ENCODE data around the gene OR2L8.

The OR2L8 gene

GRCh38 chr1:247948558-247948957, at the start of gene OR2L8:
Gene OR2L8, plus strand, starts transcription at chr1:247948858. Its CDS starts 0 bp downstream, at chr1:247948858.
- H3K4me1 ChIP-seq (ENCODE audit: control insufficient read depth, insufficient read depth, low read length) = no peaks in the 10 kb centered on the region
- H3K36me3 ChIP-seq (ENCODE audit: control insufficient read depth, insufficient read depth, low read length) = no peaks in the 10 kb centered on the region
- no peaks in the 10 kb centered on the region for H3K27me3 ChIP-seq (ENCODE audit: control insufficient read depth, insufficient read depth, low read length)
- H3K9ac ChIP-seq (ENCODE audit: low read depth, low read length) = no peak within 1 kb of the TSS
- H3K4me3 ChIP-seq (ENCODE audit: low read depth, low read length) = no peak within 1 kb of the TSS
- peaks cover 8% of the 10 kb centered on the region for H3K9me3 ChIP-seq (ENCODE audit: control insufficient read depth, insufficient read depth, low read length)

- H3K36me3 ChIP-seq (ENCODE audit: control insufficient read depth, insufficient read depth, low read length) = no peaks in the 10 kb centered on the region
- no peaks in the 10 kb centered on the region for H3K4me1 ChIP-seq (ENCODE audit: control insufficient read depth, insufficient read depth, low read length)
- no peaks in the 10 kb centered on the region for H3K27me3 ChIP-seq (ENCODE audit: control insufficient read depth, insufficient read depth, low read length)
- H3K9me3 ChIP-seq (ENCODE audit: control insufficient read depth, insufficient read depth, low read length) = no peaks in the 10 kb centered on the region
- no peak overlapping the region for H3K9ac ChIP-seq (ENCODE audit: low read depth, low read length)
- H3K4me3 ChIP-seq (ENCODE audit: low read depth, low read length) = no peak overlapping the region
Measured at GRCh38 chr1:247904122-247904521, 44.5 kb upstream of the OR2L8 start.

- H3K27me3 ChIP-seq (ENCODE audit: control insufficient read depth, insufficient read depth, low read length) = no peaks in the 10 kb centered on the region
- no peaks in the 10 kb centered on the region for H3K4me1 ChIP-seq (ENCODE audit: control insufficient read depth, insufficient read depth, low read length)
- H3K4me3 ChIP-seq (ENCODE audit: low read depth, low read length) = no peak overlapping the region
- no peak overlapping the region for H3K9ac ChIP-seq (ENCODE audit: low read depth, low read length)
- no peaks in the 10 kb centered on the region for H3K9me3 ChIP-seq (ENCODE audit: control insufficient read depth, insufficient read depth, low read length)
- H3K36me3 ChIP-seq (ENCODE audit: control insufficient read depth, insufficient read depth, low read length) = no peaks in the 10 kb centered on the region
Measured at GRCh38 chr1:247905181-247905580, 43.5 kb upstream of the OR2L8 start.

DNA sequence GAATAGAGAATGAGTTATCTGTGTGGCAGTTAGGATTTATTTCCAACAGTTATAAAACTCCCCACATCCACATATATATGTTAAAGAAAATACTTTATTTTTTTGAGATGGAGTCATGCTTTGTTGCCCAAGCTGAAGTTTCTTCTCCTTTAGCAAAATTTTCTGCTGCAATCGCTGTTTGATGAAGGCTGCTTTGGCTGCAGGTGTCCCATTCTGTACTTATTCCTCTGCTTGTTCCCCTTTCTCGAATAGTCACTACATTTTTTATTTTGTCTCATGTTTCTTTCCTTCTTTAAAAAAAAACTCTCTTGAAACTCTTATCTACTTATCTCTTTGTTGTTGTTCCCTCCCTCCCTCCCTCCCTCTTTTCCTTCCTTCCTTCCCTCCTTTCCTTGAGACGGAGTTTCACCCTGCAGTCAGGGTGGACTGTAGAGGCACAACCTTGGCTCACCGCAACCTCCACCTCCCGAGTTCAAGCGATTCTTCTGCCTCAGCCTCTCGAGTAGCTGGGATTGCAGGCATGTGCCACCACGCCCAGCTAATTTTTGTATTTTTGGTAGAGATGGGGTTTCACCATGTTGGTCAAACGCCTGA, 42.7 kb upstream of the OR2L8 start:
- no peak overlapping the region for H3K9ac ChIP-seq (ENCODE audit: low read depth, low read length)
- H3K9me3 ChIP-seq (ENCODE audit: control insufficient read depth, insufficient read depth, low read length) = no peaks in the 10 kb centered on the region
- H3K36me3 ChIP-seq (ENCODE audit: control insufficient read depth, insufficient read depth, low read length) = no peaks in the 10 kb centered on the region
- no peak overlapping the region for H3K4me3 ChIP-seq (ENCODE audit: low read depth, low read length)
- no peaks in the 10 kb centered on the region for H3K4me1 ChIP-seq (ENCODE audit: control insufficient read depth, insufficient read depth, low read length)
- H3K27me3 ChIP-seq (ENCODE audit: control insufficient read depth, insufficient read depth, low read length) = no peaks in the 10 kb centered on the region

DNA sequence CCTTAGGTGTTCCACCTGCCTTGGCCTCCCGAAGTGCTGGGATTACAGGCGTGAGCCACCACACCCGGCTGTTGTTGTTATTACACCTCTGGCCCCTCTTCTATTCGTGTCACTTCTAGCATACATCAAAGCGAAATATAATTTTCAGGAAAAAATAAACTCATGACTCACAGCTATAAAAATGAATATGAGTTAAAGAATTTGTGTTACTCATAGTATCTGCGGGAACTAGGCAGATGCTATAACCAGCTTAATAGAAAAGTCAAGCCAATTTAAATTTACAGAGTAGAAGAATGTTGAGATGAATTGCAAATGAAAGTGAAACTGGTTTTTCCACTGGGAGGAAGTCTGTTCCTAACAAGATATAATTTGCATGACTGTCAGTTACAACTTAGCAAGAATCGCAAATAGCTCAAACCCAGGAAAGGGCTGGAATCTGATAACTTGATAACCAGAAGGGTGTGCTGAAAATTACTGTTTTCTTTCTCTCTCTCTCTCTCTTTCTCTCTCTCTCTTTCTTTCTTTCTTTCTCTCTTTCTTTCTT, 42.1 kb upstream of the OR2L8 start:
- H3K9ac ChIP-seq (ENCODE audit: low read depth, low read length) = no peak overlapping the region
- no peak overlapping the region for H3K4me3 ChIP-seq (ENCODE audit: low read depth, low read length)
- H3K9me3 ChIP-seq (ENCODE audit: control insufficient read depth, insufficient read depth, low read length) = no peaks in the 10 kb centered on the region
- H3K36me3 ChIP-seq (ENCODE audit: control insufficient read depth, insufficient read depth, low read length) = no peaks in the 10 kb centered on the region
- H3K27me3 ChIP-seq (ENCODE audit: control insufficient read depth, insufficient read depth, low read length) = no peaks in the 10 kb centered on the region
- no peaks in the 10 kb centered on the region for H3K4me1 ChIP-seq (ENCODE audit: control insufficient read depth, insufficient read depth, low read length)

- no peaks in the 10 kb centered on the region for H3K27me3 ChIP-seq (ENCODE audit: control insufficient read depth, insufficient read depth, low read length)
- no peaks in the 10 kb centered on the region for H3K36me3 ChIP-seq (ENCODE audit: control insufficient read depth, insufficient read depth, low read length)
- no peaks in the 10 kb centered on the region for H3K9me3 ChIP-seq (ENCODE audit: control insufficient read depth, insufficient read depth, low read length)
- no peak overlapping the region for H3K4me3 ChIP-seq (ENCODE audit: low read depth, low read length)
- no peak overlapping the region for H3K9ac ChIP-seq (ENCODE audit: low read depth, low read length)
- H3K4me1 ChIP-seq (ENCODE audit: control insufficient read depth, insufficient read depth, low read length) = no peaks in the 10 kb centered on the region
Measured at GRCh38 chr1:247908766-247909165, 39.9 kb upstream of the OR2L8 start.

DNA sequence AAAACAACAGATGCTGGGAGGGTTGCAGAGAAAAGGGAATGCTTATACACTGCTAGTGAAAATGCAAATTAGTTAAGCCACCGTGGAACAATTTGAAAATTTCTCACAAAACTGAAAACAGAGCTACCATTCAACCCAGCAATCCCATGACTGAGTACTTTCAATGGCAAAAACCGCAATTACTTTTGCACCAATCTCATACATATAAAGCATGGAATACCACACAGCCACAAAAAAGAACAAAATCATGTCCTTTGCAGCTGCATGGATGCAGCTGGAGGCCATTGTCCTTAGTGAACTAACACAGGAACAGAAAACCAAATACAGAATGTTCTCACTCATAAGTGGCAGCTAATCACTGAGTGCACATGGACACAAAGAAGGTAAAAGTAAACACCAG, 34.9 kb upstream of the OR2L8 start:
- no peak overlapping the region for H3K9ac ChIP-seq (ENCODE audit: low read depth, low read length)
- no peaks in the 10 kb centered on the region for H3K4me1 ChIP-seq (ENCODE audit: control insufficient read depth, insufficient read depth, low read length)
- H3K27me3 ChIP-seq (ENCODE audit: control insufficient read depth, insufficient read depth, low read length) = no peaks in the 10 kb centered on the region
- H3K36me3 ChIP-seq (ENCODE audit: control insufficient read depth, insufficient read depth, low read length) = no peaks in the 10 kb centered on the region
- no peaks in the 10 kb centered on the region for H3K9me3 ChIP-seq (ENCODE audit: control insufficient read depth, insufficient read depth, low read length)
- no peak overlapping the region for H3K4me3 ChIP-seq (ENCODE audit: low read depth, low read length)

GRCh38 chr1:247914941-247915662, 33.6 kb upstream of the OR2L8 start:
- Histone ChIP-seq H3K36me3 (ENCODE audit: control insufficient read depth, insufficient read depth, low read length) (no peaks in the 10 kb centered on the region), H3K27me3 (ENCODE audit: control insufficient read depth, insufficient read depth, low read length) (no peaks in the 10 kb centered on the region), H3K9ac (ENCODE audit: low read depth, low read length) (no peak overlapping the region), H3K4me3 (ENCODE audit: low read depth, low read length) (no peak overlapping the region), H3K9me3 (ENCODE audit: control insufficient read depth, insufficient read depth, low read length) (no peaks in the 10 kb centered on the region), H3K4me1 (ENCODE audit: control insufficient read depth, insufficient read depth, low read length) (no peaks in the 10 kb centered on the region)

GRCh38 chr1:247919952-247920351, 28.7 kb upstream of the OR2L8 start, which contains the start of gene OR2T8:
Gene OR2T8, plus strand, starts transcription at chr1:247920252. Its CDS starts 766 bp downstream, at chr1:247921018.
- H3K4me1 ChIP-seq (ENCODE audit: control insufficient read depth, insufficient read depth, low read length) = no peaks in the 10 kb centered on the region
- no peaks in the 10 kb centered on the region for H3K27me3 ChIP-seq (ENCODE audit: control insufficient read depth, insufficient read depth, low read length)
- no peak within 1 kb of the TSS for H3K4me3 ChIP-seq (ENCODE audit: low read depth, low read length)
- H3K9me3 ChIP-seq (ENCODE audit: control insufficient read depth, insufficient read depth, low read length) = no peaks in the 10 kb centered on the region
- H3K9ac ChIP-seq (ENCODE audit: low read depth, low read length) = no peak within 1 kb of the TSS
- H3K36me3 ChIP-seq (ENCODE audit: control insufficient read depth, insufficient read depth, low read length) = no peaks in the 10 kb centered on the region

DNA sequence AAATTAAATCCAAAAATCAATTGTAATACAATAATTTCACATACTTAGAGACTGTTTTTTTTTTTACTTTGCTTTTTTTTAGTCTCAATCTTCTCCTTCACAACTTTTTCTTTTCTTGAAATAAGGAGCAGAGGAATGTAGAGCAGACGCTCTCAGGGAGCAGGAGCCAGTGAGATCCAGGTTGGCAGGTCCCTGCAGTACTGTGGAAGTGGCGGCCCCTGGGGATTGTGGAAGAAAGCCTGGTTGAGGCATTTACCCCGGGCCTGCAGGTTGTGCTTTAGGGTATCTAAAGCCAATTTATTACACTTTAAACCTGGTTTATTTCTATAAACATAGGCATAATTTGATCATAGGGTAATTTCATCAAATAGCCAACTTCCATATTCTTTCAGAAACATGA, 24.7 kb upstream of the OR2L8 start:
- Histone ChIP-seq H3K9ac (ENCODE audit: low read depth, low read length) (no peak overlapping the region), H3K9me3 (ENCODE audit: control insufficient read depth, insufficient read depth, low read length) (no peaks in the 10 kb centered on the region), H3K36me3 (ENCODE audit: control insufficient read depth, insufficient read depth, low read length) (no peaks in the 10 kb centered on the region), H3K4me3 (ENCODE audit: low read depth, low read length) (no peak overlapping the region), H3K4me1 (ENCODE audit: control insufficient read depth, insufficient read depth, low read length) (no peaks in the 10 kb centered on the region), H3K27me3 (ENCODE audit: control insufficient read depth, insufficient read depth, low read length) (no peaks in the 10 kb centered on the region)

GRCh38 chr1:247924868-247925267, 23.8 kb upstream of the OR2L8 start, which contains the start of gene OR2AJ1:
Gene OR2AJ1, plus strand, starts transcription at chr1:247924889. Its CDS starts 8,880 bp downstream, at chr1:247933769.
- Histone ChIP-seq H3K27me3 (ENCODE audit: control insufficient read depth, insufficient read depth, low read length) (no peaks in the 10 kb centered on the region), H3K9me3 (ENCODE audit: control insufficient read depth, insufficient read depth, low read length) (no peaks in the 10 kb centered on the region), H3K9ac (ENCODE audit: low read depth, low read length) (no peak within 1 kb of the TSS), H3K4me1 (ENCODE audit: control insufficient read depth, insufficient read depth, low read length) (no peaks in the 10 kb centered on the region), H3K36me3 (ENCODE audit: control insufficient read depth, insufficient read depth, low read length) (no peaks in the 10 kb centered on the region), H3K4me3 (ENCODE audit: low read depth, low read length) (no peak within 1 kb of the TSS)

- H3K4me1 ChIP-seq (ENCODE audit: control insufficient read depth, insufficient read depth, low read length) = no peaks in the 10 kb centered on the region
- peaks cover 2% of the 10 kb centered on the region for H3K36me3 ChIP-seq (ENCODE audit: control insufficient read depth, insufficient read depth, low read length)
- no peak overlapping the region for H3K4me3 ChIP-seq (ENCODE audit: low read depth, low read length)
- H3K9me3 ChIP-seq (ENCODE audit: control insufficient read depth, insufficient read depth, low read length) = peaks cover 9% of the 10 kb centered on the region
- H3K9ac ChIP-seq (ENCODE audit: low read depth, low read length) = no peak overlapping the region
- H3K27me3 ChIP-seq (ENCODE audit: control insufficient read depth, insufficient read depth, low read length) = no peaks in the 10 kb centered on the region
Measured at GRCh38 chr1:247933989-247934388, 14.7 kb upstream of the OR2L8 start.

Measured in iPS-15b (cell line).